Measurements from ENCODE around the gene SLC41A2. TPM values are rescaled to one million over a fixed set of nuclear protein-coding genes. Genes with fewer than 3 reads are reported as not detected.

The SLC41A2 gene
- total RNA-seq, 1 donor = 16.8 TPM

DNA sequence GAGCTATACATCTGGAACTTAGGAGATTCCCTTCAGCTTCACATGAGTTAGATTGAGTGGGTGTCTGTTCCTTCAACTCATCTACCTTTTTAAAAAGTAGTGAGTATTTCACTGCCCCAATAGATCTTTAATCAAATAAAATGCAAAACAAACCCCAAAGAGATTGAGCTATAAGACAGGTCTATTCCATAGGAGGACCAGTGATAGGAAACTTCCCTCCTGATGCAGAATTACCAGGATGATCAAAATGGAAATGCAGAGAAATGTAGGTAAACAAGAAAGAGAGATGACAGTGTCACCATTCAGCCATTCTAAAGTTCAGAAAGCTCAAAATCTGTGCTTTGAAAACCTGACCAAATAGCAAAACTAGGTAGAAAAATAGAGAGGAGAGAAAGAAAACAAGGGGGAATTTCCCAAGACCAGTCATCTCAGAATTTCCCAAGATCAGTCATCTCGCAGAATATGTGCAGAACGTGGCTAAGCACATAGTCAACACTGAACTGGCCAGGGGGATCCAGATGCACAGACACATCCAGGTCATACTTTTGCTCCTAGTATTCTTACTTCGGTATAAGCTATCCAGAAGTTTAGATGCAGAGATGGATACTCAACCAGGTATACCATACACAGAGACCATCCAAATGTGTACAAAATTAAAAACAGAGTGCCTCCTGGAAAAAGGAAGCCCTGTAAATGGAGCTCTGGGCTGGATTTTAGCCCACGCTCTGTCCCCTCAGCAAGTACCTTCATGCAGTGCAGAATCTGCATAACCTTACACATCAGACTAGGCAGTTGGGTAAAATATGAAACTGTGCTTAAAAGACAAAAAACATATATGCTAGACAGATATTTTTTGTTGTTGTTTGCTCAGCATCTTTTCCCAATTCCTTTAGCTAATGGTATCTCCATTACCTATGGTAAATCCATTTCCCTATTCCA lies 27.4 kb downstream of the SLC41A2 start:
- DNase-seq (ENCODE audit: low read depth) = peak; percentile 37
- TF ChIP-seq, protein P1, sequence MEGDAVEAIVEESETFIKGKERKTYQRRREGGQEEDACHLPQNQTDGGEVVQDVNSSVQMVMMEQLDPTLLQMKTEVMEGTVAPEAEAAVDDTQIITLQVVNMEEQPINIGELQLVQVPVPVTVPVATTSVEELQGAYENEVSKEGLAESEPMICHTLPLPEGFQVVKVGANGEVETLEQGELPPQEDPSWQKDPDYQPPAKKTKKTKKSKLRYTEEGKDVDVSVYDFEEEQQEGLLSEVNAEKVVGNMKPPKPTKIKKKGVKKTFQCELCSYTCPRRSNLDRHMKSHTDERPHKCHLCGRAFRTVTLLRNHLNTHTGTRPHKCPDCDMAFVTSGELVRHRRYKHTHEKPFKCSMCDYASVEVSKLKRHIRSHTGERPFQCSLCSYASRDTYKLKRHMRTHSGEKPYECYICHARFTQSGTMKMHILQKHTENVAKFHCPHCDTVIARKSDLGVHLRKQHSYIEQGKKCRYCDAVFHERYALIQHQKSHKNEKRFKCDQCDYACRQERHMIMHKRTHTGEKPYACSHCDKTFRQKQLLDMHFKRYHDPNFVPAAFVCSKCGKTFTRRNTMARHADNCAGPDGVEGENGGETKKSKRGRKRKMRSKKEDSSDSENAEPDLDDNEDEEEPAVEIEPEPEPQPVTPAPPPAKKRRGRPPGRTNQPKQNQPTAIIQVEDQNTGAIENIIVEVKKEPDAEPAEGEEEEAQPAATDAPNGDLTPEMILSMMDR (IDR thresholded peaks at IDR 0.05; ENCODE audit: insufficient read depth, low read depth, low read length) = no peak

DNA sequence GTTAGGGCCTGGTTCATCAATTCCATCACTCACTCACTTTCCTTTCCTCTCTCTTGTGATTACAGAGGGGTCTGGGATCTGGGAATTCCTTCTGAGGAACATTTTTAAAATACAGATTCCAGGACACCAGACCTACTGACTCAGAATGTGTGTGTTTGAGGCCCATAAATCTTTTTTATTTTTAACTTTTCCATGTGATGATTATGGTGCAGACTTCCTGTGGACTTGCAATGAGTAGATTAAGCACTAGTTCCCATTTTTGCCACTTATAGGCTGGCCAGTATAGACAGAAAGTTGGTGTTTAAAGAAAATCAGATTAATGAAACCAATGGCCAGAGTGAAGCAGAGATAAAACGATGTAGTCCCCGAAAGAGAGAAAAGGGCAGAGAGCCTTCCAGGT lies 28.1 kb downstream of the SLC41A2 start:
- DNase-seq (ENCODE audit: low read depth) = peak; percentile 48
- no peak overlapping the region for H3K4me3 ChIP-seq (ENCODE audit: low read depth, low read length)
- TF ChIP-seq, protein P1 (IDR thresholded peaks at IDR 0.05; ENCODE audit: insufficient read depth, low read depth, low read length) = no peak

More for the DNA sequence above, 27.4 kb downstream of the SLC41A2 start:
- no peak overlapping the region for H3K4me3 ChIP-seq (ENCODE audit: low read depth, low read length)

DNA sequence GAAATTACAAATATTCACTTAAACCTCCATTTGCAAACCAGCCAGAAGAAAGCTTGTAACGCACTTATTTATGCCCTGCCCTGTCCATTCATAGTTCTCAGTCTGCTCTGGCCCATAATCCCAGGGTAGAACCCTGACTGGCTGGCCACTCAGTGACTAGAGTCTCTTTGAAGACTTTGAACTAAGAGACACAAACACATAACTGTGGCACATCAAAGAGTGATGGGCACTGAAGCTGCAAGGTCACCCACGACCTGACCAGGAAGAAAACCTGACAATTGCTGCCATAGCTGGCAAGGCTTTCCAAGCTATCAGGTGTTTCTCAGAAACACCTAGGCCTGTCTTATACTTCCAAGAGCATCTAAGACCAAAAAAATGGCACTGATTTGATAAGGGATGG lies 28.7 kb downstream of the SLC41A2 start:
- H3K4me3 ChIP-seq (ENCODE audit: low read depth, low read length) = no peak overlapping the region
- DNase-seq (ENCODE audit: low read depth) = no peak
- TF ChIP-seq, protein P1 (IDR thresholded peaks at IDR 0.05; ENCODE audit: insufficient read depth, low read depth, low read length) = no peak

DNA sequence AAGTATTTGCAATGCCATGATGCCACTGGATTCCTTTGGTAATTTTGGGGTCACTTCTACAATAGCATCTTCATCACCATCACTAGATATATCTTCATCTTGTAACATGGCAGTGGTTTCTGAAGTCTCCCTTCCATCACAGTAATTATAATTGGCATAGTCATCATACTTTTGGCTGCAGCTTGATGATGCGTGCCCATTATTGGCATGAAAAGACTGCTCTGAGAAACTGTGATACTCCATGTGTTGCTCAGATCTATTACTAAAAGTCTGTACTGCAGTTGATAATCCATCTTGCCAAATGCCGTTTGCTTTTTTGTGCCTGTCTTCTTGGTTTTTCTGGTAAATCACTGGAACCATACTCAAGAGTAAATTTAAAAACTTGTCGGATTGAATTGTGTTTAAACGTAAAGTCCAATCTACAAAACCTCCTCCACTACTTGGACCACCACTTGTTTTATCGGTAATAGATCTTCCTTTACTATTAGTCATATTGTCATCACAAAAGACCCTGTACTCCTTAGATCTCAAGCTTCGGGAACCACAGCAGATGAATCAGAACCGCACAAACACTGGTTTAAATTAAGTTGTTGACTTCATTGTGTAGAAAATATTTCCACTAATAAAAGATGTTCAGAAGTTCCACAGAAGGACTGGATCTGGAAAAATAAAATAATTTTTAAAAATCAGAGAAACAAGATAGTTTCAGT lies 29.9 kb downstream of the SLC41A2 start:
- TF ChIP-seq, protein P1 (IDR thresholded peaks at IDR 0.05; ENCODE audit: insufficient read depth, low read depth, low read length) = no peak
- DNase-seq (ENCODE audit: low read depth) = no peak
- no peak overlapping the region for H3K4me3 ChIP-seq (ENCODE audit: low read depth, low read length)

DNA sequence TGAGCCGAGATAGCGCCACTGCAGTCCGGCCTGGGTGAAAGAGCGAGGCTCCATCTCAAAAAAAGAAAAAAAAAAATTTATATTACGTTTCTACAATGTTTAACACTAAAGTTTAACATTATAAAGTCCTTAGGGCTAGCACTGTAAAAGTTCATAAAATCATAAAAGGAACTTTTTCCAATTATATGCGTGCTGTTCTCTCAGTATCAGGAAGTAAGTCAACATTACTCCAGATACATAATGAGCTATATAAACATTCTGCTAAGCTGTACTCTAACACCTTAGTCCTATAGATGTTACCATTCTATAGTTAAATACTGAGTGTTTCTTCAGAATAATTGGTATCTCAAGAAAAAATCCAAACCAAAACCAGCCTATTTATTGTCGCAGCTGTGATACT lies 32.6 kb downstream of the SLC41A2 start:
- TF ChIP-seq, protein P1 (IDR thresholded peaks at IDR 0.05; ENCODE audit: insufficient read depth, low read depth, low read length) = no peak

DNA sequence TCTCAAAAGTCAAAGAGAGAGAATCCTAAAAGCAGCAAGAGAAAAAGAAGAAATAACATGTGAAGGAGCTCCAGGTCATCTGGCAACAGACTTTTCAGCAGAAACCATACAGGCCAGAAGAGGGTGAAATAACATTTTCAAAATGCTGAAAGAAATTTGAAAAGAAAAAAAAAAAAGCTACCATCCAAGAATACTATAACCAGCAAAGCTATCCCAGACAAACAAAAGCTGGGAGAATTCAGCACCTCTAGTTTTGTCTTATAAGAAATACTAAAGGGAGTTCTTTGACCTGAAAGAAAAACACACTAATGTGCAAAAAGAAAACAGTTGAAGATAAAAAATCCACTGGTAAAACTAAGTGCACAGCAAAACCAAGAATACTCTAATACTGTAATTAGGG lies 36.8 kb downstream of the SLC41A2 start:
- TF ChIP-seq, protein P1 (IDR thresholded peaks at IDR 0.05; ENCODE audit: insufficient read depth, low read depth, low read length) = no peak
- no peak overlapping the region for H3K4me3 ChIP-seq (ENCODE audit: low read depth, low read length)
- no peak for DNase-seq (ENCODE audit: low read depth)

More for the DNA sequence above, 32.6 kb downstream of the SLC41A2 start:
- H3K4me3 ChIP-seq (ENCODE audit: low read depth, low read length) = no peak overlapping the region
- DNase-seq (ENCODE audit: low read depth) = no peak
